Neural cell (in vitro differentiated cells): Measurements from ENCODE around the gene ADIPOR1. TPM values are rescaled to one million over a fixed set of nuclear protein-coding genes. Genes with fewer than 3 reads are reported as not detected.

Experiments used
- H2AFZ ChIP-seq: fragments of 200-600, 300-800 bp; sonication (generic), shearing (Covaris generic); 2 replicates; pipeline ENCODE4 v1.6.0; 2014; ENCODE audit warnings: low read depth, mild to moderate bottlenecking, antibody characterized with exemption, low read length, moderate library complexity
- H3F3A ChIP-seq: fragments of 200-600 bp; shearing (Covaris generic); 2 replicates; pipeline ENCODE4 v1.6.1; 2016; ENCODE audit warnings: mild to moderate bottlenecking, moderate library complexity, mixed read lengths, antibody characterized with exemption, low read length; ENCODE audit not compliant: insufficient read depth, poor library complexity, severe bottlenecking
- H3K27ac ChIP-seq: fragments of 200-600, 300-800 bp; sonication (generic), shearing (Covaris generic); 2 replicates; pipeline ENCODE4 v1.5.1; 2014; ENCODE audit warnings: mild to moderate bottlenecking, low read length, moderate library complexity
- H3K27me3 ChIP-seq: fragments of 300-800, 200-600 bp; sonication (generic), shearing (Covaris generic); 2 replicates; pipeline ENCODE4 v1.6.0; 2014; ENCODE audit warnings: mild to moderate bottlenecking, low read depth, low read length, moderate library complexity; ENCODE audit not compliant: insufficient read depth
- H3K36me3 ChIP-seq: fragments of 300-800, 200-600 bp; sonication (generic), shearing (Covaris generic); 2 replicates; pipeline ENCODE4 v1.5.1; 2014; ENCODE audit warnings: mild to moderate bottlenecking, antibody characterized with exemption, low read length, moderate library complexity; ENCODE audit not compliant: insufficient read depth
- H3K4me2 ChIP-seq: fragments of 300-800, 200-600 bp; sonication (generic), shearing (Covaris generic); 2 replicates; pipeline ENCODE4 v1.6.0; 2014; ENCODE audit warnings: mild to moderate bottlenecking, low read length
- H3K4me3 ChIP-seq: fragments of 300-800, 200-600 bp; sonication (generic), shearing (Covaris generic); 2 replicates; pipeline ENCODE4 v1.5.1; 2014; ENCODE audit warnings: mild to moderate bottlenecking, low read length, moderate library complexity
- H3K79me2 ChIP-seq: fragments of 200-600 bp; shearing (Covaris generic); replicated peaks from 2 replicates; pipeline ENCODE4 v1.6.0; 2014; ENCODE audit warnings: mild to moderate bottlenecking, low read length, moderate library complexity; ENCODE audit not compliant: insufficient read depth
- H3K9ac ChIP-seq: fragments of 300-800, 200-600 bp; sonication (generic), shearing (Covaris generic); 2 replicates; pipeline ENCODE4 v1.6.1; 2016; ENCODE audit warnings: mild to moderate bottlenecking, low read length, mixed read lengths
- H3K9me2 ChIP-seq: fragments of 200-600 bp; shearing (Covaris generic); 2 replicates; pipeline ENCODE4 v1.6.1; 2016; ENCODE audit warnings: mild to moderate bottlenecking, low read length, mixed read lengths; ENCODE audit not compliant: insufficient read depth
- H3K9me3 ChIP-seq: fragments of 200-600, 300-800 bp; sonication (generic), shearing (Covaris generic); 2 replicates; pipeline ENCODE4 v1.6.1; 2016; ENCODE audit warnings: mild to moderate bottlenecking, mixed run types, low read length, moderate library complexity, mixed read lengths
- H4K20me1 ChIP-seq: fragments of 200-600 bp; shearing (Covaris generic); 2 replicates; pipeline ENCODE4 v1.6.1; 2016; ENCODE audit warnings: mild to moderate bottlenecking, mixed run types; ENCODE audit not compliant: insufficient read depth
- CTCF ChIP-seq: fragments of 450-650 bp; IDR thresholded peaks from 2 replicates; pipeline ENCODE4 v1.5.1; 2014; ENCODE audit warnings: antibody characterized with exemption, mild to moderate bottlenecking, moderate library complexity; ENCODE audit not compliant: poor library complexity, severe bottlenecking
- EP300 ChIP-seq: fragments of 450-650 bp; conservative IDR thresholded peaks from 2 replicates; pipeline ENCODE4 v1.6.1; 2014; ENCODE audit warnings: antibody characterized with exemption, mild to moderate bottlenecking, moderate library complexity; ENCODE audit not compliant: poor library complexity, severe bottlenecking
- EZH2 ChIP-seq: fragments of 200-600, 300-800 bp; shearing (Covaris generic), sonication (generic); IDR thresholded peaks from 2 replicates; pipeline ENCODE4 v1.6.1; 2014; ENCODE audit warnings: antibody characterized with exemption, low read length, borderline replicate concordance, mild to moderate bottlenecking; ENCODE audit not compliant: insufficient read depth, poor library complexity, severe bottlenecking
- MXI1 ChIP-seq: fragments of 450-650 bp; conservative IDR thresholded peaks from 2 replicates; pipeline ENCODE4 v1.6.1; 2014; ENCODE audit warnings: antibody characterized with exemption, mild to moderate bottlenecking; ENCODE audit not compliant: poor library complexity, severe bottlenecking
- POLR2AphosphoS5 ChIP-seq: IDR thresholded peaks from 2 replicates; pipeline ENCODE4 v1.6.1; 2012
- RAD21 ChIP-seq: fragments of 450-650 bp; conservative IDR thresholded peaks from 2 replicates; pipeline ENCODE4 v1.6.1; 2014; ENCODE audit warnings: antibody characterized with exemption, mild to moderate bottlenecking, moderate library complexity
- REST ChIP-seq: IDR thresholded peaks from 2 replicates; pipeline ENCODE4 v1.6.1; 2012; ENCODE audit warnings: borderline replicate concordance
- SMC3 ChIP-seq: fragments of 450-650 bp; conservative IDR thresholded peaks from 2 replicates; pipeline ENCODE4 v1.6.1; 2014; ENCODE audit warnings: antibody characterized with exemption, mild to moderate bottlenecking, moderate library complexity; ENCODE audit not compliant: poor library complexity
- TAF1 ChIP-seq: IDR thresholded peaks from 2 replicates; pipeline ENCODE4 v1.6.1; 2012; ENCODE audit warnings: low read depth
- polyA plus RNA-seq: library from polyadenylated mRNA; depleted of rRNA; stranded (reverse); fragments of >200 nt; gene quantifications from 2 replicates; pipeline ENCODE4 v1.2.3, GENCODE V29; 2014

Gene ADIPOR1
- polyA plus RNA-seq, 1 donor from 2014 or later, result 72.3 TPM

- no peaks in the 10 kb centered on the region for H3K9me2 ChIP-seq
Measured at GRCh38 chr1:202945483-202945882, 12.6 kb downstream of the ADIPOR1 start.

GRCh38 chr1:202944438-202944921 lies 13.6 kb downstream of the ADIPOR1 start:
- Histone ChIP-seq H3K4me3 (no peak overlapping the region), H3F3A (no peaks in the 10 kb centered on the region), H3K4me2 (no peak overlapping the region), H3K9me3 (no peaks in the 10 kb centered on the region), H3K9ac (no peak overlapping the region), H4K20me1 (no peaks in the 10 kb centered on the region), H3K27ac (no peak overlapping the region), H3K27me3 (no peaks in the 10 kb centered on the region), H3K9me2 (no peaks in the 10 kb centered on the region), H2AFZ (no peak overlapping the region), H3K79me2 (no peaks in the 10 kb centered on the region), H3K36me3 (peaks cover 29% of the 10 kb centered on the region)
- no peak for TF ChIP-seq POLR2AphosphoS5
- TF ChIP-seq REST, result no peak
- TF ChIP-seq MXI1, result no peak
- no peak for TF ChIP-seq SMC3
- TF ChIP-seq CTCF, result no peak
- TF ChIP-seq EZH2, result no peak

More at GRCh38 chr1:202945483-202945882, 12.6 kb downstream of the ADIPOR1 start:
- Histone ChIP-seq H3K9ac (no peak overlapping the region), H3K9me3 (no peaks in the 10 kb centered on the region), H3K27me3 (no peaks in the 10 kb centered on the region), H4K20me1 (no peaks in the 10 kb centered on the region), H3K27ac (no peak overlapping the region), H3K4me3 (no peak overlapping the region), H3K36me3 (peaks cover 29% of the 10 kb centered on the region), H2AFZ (no peak overlapping the region), H3K79me2 (no peaks in the 10 kb centered on the region), H3F3A (no peaks in the 10 kb centered on the region), H3K4me2 (no peak overlapping the region)
- no peak for TF ChIP-seq SMC3
- no peak for TF ChIP-seq CTCF
- no peak for TF ChIP-seq TAF1
- TF ChIP-seq POLR2AphosphoS5, result no peak
- no peak for TF ChIP-seq RAD21
- TF ChIP-seq EP300, result no peak
- TF ChIP-seq EZH2, result no peak
- TF ChIP-seq MXI1, result no peak
- no peak for TF ChIP-seq REST
